Measurements from ENCODE around the gene NKAIN1.

DNA sequence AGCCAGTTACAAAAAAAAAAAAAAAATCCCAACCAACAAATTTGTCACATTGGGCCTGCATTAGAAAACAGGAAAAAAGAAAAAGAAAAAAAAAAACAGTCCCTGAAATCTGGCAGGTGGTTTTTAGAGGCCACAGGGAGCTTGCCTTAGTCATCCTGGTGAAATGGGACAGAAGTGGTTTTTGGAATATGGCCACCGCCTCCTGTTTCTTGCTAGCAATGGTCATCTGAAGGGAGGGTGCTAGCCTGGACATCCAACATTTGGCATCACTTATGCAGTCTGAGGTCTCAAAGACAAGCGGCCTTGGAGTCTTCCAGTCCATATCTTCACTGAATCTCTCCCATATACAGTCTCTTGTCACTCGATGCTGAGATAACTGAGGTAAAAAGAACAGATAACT lies 20.1 kb upstream of the NKAIN1 start:
- TF ChIP-seq CTCF (conservative IDR thresholded peaks at IDR 0.05; ENCODE audit: low read length) (no peak), EZH2phosphoT487 (IDR thresholded peaks at IDR 0.05; ENCODE audit: borderline replicate concordance) (no peak)
